ENCODE data around the gene CCNQ.
"Not testable (repeated sequence)": the region's sequence is repeated elsewhere in the genome, so short reads cannot be mapped to it uniquely, and the experiment has no call there.

Gene CCNQ

DNA sequence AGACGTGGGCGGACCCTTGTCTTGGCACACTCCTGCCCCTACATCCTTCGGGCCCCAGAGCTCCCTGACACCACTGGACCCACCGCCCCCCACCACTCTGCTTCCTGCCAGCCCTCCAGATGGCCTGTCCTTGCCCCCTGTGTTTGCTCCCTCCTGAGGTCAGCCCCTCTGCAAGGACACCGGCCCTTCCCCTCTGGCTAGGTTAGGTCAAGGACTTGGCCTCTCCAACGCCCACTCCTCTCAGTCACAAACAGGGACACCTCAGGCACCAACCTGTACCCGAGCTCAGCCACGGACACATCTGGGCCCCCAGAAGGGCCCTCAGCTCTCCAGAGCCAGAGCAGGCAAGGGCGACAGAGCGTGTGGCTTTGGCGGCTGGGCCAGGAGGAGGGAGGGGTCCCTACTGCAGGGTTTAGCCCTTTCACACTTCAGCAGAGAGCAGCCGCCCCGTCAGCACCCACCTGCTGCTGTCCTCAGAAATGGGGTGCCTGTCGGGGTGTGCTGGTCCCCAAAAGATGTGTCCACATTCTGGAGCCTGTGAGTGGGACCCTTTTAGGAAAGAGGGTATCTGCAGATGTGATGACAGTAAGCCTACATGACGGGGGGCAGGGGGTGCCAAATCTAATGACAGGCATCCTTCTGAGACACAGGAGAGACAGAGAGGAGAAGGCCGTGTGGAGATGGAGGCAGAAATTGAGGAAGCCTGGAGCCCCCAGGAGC, 24.5 kb upstream of the CCNQ start:
- no peak for DNase-seq (ENCODE audit: low read depth)

DNA sequence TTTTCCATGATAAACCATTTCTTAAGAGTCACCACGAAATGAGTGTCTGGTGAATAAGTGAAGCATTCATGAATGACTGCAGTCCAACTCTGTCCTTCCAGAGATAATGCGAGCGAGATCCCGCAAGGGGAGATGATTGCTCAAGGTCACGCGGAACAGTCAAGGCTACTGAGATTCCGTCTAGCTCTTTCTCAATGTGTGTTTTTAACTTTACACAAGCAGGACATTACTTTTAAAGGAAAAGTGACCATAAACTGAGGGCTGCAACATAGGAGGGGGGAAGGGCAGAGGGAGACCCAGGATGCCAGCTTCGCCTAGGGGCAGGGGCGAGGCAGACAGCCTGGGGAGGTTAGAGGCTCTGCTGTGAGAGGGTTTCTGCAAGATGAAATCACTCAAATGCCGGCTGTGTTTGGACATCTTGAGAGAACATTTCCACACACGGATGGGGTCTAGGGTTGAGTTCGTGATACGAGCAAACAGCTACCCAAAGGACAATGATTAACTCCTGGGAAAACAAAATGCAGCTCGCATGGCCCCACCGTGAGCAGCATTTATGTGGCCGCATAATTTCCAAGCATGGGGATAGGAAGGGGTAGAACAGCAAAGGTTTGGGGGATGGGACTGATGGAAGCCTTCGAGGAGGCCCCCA, 23.8 kb upstream of the CCNQ start:
- no peak for DNase-seq (ENCODE audit: low read depth)

DNA sequence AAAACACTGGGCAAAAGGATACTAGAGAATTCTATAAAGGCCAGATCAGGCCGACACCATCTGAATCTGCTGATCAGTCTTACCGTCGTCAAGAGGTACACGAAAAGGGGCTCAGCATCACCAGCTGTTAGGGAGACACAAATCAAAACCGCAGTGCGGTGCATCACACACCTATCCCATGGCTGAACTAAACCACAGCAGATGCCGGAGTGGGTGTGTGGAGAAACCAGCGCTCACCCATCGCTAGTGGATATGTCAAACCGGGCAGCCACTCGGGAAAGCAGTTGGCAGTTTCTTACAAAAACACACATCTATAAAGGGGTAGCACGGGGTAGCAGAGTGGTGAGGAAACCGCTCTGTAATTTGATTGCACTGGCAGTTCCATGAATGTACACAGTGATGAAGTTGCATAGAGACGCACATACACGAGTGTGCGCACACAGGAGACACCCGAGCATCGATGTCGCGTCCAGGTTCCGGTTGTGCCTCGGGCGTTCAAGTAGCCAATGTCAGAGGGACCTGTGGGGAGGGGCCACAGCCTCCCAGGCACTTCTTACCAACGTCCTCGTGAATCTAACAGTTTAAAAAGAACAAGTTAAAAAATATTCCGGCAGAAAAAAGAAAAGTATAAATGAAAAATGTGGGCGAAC, 23.1 kb upstream of the CCNQ start:
- no peak for DNase-seq (ENCODE audit: low read depth)

DNA sequence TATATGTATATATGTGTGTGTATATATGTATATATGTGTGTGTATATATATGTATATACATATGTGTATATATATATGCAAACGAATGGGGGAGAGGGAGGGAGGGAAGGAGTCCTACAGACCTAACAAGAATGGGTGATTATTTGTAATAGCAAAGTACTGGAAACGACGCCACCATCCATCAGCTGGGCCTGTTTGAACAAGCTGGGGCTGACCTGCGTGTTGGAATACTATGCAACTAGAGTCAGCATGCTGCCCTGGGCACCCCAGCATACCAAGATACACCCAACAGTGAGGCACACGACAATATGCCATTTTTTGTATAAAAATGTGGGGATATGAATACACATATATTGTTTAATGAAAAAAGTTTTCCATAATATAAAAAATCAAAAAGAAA, 21.6 kb upstream of the CCNQ start:
- DNase-seq (ENCODE audit: low read depth), result no peak

DNA sequence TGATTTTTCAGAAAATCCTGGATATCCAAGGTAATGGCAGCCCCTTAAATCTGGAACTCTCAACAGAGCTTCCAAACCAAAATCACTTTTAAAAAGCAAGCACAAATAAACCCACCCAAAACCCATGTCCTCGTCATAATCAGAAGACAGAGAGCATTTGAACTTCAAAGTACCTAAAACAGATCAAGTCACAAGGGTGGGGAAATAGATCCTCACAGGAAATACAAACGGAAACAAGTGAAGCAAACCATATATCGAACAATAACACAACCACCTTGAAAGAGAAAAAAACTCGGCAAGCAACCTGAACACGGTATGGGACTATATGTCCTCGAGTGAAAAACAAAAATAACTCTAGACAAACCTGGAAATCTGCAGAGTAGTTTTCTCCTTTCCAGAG, 15.9 kb upstream of the CCNQ start:
- DNase-seq (ENCODE audit: low read depth), result no peak

DNA sequence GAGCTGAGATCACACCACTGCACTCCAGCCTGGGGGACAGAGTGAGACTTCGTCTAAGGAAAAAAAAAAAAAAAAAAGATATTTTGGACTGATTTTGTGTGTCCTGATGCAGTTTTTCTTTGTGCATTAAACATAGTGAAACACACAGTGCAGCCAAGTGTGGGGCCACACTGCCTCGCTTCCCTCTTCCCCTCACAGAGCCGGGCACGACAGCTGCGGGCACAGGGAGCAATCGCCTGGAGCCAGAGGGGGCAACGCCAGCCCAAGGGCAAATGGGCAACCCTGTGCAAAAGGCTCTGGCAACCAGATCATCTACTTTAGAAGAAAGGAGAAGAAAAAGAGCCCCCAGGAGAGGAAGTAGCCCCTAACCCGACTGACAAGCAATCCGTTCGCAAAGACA, 13.5 kb upstream of the CCNQ start:
- DNase-seq (ENCODE audit: low read depth), result no peak

DNA sequence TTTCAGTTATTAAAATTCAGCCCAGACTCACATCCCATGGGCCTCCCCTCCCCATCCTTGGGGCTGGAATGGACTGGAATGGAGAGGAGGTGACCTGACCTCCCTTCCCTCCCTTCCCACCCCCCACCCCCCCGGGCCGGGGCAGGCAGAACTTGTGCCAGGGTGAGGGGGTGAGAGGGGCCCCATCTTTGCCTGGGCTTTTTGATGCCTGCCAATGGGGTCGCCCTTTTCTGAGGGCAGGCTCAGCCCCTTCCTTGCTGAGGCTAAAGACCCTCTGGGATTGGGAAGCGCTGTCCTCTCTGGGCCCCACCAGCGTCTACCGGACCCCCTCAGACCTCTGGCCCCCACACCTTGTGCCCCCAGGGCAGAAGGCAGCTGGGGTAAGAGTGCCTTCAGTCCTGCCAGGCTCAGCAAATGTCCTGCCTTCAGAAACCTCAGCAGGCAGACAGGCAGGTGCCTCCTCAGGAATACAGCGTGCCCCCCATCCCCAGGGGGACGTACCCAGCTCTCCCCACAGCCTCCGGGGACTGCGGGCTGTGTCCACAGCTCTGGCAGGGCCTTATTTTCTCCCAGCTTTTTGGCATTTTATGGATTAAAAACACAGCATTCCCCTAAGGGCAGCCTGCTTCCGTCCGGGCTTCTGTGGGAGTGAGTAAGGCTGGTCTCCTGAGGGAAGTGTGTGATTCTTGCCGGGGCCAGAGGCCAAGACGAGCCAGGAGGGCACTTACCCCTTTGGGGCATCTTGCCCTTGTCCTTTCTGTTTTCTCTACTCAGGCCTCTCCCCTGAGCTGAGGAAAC, 12.6 kb upstream of the CCNQ start:
- DNase-seq (ENCODE audit: low read depth), result no peak

DNA sequence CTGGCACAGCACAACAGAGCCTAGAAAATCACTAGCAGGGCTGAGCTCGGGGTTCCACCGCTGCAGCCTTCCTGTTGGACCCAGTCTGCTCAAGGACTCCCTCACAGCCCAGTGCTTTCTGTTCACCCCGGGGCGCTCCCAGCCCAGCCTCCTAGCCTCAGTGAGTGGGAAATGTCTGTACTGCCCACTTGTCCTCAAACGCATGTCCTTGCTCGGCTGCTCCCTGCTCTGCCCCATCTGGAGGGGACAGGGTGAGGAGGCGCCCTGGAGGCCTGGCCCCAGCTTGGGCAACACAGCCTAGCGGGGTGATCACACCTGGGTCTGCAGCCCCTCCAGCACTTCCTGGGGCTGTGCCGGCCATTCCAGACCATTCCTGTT, 11.9 kb upstream of the CCNQ start:
- no peak for DNase-seq (ENCODE audit: low read depth)

DNA sequence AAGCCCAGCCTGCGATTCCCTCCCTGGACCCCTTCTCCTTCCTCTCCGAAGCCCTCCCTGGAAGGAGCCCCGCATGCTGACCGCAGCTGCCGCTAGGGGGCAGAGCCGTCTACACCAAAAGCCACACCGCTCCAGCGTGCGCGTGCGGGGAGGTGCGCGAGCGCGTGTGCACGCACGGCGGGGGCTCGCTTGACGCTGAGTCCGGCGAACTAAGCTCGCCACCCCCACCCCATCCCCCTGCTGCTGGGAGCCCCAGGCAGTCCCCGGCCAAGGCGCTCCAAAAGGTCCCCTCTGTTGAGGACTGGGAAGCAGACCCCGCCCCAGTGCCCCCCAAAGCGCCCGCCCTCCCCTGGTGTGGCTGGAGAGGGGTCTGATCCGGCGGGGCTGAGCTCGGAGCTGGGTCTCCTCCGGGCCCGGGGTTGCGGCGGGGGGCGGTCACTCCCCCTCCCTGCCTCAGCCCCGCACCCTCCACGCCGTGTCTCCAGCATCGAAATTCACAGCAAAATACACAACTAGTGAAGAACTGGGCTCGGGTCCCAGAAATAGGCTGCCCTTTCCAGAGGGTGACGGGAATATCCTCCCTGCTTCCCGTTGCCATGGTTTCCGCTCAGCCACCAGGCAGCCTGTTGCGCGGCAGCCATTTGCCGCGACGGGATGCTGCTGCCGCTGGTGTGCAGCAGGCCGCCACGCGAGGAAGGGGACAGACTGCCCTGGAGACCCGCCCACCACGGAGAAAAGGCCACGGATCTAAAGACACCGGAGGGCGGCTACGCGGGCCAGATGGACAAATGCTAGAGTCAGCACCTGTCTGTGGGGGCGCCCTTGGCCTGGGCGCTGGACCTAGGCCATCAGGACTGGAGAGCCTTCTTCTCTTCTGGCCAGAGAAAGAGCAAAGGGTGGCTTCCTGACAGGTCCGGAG, 11.2 kb upstream of the CCNQ start:
- peak; percentile 52 for DNase-seq (ENCODE audit: low read depth)

DNA sequence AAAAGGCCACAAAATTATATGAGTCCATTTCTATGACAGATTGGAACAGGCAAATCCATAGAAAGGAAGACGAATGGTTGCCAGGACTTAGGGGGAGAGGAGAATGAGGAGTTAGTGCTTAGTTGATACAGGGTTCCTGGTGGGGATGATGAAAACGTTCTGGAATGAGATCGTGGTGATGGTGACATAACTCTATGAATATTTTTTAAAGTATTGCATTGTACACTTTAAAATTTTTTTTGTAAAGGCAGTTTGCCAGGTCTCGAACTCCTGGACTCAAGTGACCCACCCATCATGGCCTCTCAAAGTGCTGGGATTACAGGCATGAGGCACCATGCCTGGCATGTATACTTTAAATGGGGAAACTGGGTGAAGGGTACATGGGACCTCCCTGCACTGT, 9.9 kb upstream of the CCNQ start:
- DNase-seq (ENCODE audit: low read depth), result peak; percentile 1

DNA sequence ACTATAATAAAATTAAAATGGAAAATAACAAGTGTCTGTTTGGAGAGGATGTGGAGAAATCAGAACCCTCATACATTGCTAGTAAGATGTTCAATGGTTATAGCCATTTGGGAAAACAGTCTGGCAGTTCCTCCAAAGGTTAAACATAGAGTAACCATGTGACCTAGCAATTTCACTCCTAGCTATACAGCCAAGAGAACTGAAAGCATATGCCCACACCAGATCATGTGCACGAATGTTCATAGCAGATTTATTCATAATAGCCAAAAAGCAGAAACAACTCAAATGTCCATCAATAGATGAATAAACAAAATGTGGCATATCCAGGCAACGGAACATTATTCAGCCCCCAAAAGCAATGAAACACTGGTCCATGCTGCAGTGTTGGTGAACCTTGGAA, 9.4 kb upstream of the CCNQ start:
- no peak for DNase-seq (ENCODE audit: low read depth)

DNA sequence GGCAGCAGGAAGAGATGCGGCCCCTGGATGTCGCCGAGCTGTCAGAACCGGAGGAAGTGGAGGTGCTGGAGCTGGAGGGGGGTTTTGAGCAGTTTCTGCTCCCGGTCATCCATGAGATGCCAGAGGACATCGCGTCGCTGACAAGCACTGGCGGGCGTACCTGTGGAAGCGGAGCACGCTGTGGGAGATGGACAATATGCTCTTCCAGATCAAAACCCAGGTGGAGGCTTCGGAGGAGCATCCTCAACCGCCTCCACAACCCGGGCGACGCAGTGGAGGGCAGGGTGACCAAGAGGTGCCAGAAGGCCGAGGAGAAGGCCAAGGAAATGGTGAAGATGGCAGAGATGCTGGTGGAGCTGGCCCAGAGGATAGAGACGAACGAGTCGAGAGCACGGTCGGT, 7.6 kb upstream of the CCNQ start:
- DNase-seq (ENCODE audit: low read depth), result no peak

DNA sequence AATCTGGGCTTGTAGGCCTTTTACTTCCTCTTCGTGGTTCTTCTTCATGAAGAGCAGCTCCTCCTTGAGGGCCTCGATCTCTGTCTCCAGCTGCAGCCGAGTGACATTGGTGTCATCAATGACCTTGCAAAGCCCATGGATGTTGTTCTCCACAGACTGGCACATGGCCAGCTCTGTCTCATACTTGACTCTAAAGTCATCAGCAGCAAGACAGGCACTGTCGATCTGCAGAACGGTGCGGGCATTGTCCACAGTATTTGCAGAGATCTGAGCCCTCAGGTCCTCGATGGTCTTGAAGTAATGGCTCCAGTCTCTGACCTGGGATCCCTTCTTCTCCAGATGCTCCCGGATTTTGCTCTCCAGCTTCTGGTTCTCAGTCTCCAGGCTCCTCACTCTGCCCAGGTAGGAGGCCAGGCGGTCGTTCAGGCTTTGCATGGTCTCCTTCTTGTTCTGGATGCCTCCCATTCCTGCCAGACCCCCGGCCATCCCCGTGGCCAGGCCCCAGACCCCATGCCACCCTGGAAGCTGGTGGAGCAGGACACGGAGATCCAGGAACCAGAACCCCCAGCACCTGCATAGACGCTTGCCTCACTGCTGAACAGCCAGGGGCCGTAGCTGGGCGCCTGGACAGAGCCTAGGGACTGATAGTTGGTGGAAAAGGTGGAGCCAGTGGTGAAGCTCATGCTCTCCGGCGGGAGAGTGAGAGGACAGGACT, 5.9 kb upstream of the CCNQ start:
- not testable (repeated sequence) for DNase-seq (ENCODE audit: low read depth)

DNA sequence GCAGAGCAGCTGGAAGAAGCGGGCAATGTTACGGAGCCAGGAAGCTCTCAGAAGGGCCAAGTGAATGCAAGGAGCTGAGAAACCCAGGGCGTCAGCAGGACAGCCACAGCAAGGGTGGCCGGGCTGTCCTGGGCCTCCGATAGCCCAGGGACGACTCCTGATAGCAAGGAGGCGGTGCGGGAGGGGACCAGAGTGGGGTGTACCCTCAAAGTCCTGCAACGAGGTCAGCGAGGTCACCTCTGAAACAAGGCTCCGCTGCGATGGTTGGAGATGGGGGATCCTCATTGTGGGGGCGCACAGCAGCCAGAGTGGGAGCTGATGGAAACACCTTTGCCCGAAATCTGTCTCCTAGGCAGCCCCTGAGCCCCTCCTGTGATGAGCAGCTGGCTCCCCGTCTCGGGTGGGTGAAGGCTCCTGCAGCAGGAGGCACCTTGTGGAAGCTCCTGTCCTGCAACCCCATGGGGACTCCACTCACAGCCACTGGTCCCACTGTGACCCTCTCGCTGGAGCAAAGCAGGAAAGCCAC, 4.3 kb upstream of the CCNQ start:
- DNase-seq (ENCODE audit: low read depth), result no peak

DNA sequence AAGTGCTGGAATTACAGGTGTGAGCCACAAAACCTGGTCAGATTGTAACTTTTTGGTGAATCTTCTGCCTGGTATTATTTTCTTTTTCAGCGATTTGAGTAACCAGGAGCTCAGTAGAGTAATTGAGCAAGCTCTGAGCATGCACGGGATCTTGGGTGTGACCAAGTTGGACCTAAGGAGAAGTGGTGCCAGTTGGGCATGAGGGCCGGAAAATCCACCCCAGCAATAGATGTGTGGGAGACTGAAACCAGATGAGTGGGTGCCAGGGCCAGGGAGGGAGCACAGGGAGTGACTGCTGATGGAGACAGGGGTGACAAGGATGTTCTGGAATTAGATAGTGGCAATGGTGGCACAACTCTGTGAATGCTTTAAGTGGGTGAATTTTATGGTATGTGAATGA, 3.7 kb upstream of the CCNQ start:
- DNase-seq (ENCODE audit: low read depth), result no peak

DNA sequence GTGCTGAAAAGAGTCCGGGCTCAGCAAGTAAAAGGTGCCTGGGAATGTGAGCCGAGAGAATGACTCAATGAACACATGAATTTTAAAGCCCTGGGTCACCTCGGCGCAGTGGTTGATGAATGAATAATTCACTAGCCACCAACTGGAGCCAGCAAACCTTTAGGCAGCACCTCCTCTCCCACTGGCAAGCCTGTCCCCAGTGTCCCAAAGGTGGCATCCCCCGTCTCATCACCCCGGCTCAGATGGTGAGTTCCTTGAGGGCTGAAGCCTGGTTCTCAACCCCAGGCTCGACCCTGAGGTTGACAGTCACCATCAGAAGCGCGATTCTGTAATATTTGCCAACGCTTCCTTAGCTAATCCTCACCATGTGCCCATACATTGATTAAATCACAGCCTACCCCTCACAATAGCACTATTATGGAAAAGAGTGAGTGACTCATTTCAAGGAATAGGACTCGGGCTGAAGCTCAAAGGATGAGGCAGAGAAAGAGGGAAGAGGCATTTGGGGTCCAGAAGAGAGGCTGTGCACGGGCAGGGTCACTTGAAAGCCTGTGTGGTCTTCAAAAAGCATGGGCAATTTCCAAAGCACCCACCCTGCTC, 2.7 kb upstream of the CCNQ start:
- DNase-seq (ENCODE audit: low read depth), result no peak

DNA sequence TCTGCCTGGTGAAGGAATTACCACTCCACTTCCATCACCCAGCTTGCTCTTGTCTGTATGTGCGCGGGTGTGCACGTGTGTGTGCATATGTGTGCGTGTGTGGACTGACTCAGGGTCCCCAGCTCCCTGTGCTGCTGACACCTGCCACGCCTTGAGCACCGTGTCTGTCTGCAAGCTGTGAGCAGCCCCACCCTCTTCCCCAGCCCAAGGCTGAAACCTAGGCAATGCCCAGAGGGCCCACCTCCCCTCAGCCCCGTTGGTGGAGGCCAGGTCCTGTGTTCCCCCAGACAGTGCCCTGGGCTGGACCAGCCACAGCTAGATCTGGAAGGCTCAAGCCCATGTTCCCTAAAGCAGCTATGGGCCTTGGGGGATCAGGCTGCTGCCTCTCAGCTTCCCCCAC, 2.0 kb upstream of the CCNQ start:
- DNase-seq (ENCODE audit: low read depth), result no peak

DNA sequence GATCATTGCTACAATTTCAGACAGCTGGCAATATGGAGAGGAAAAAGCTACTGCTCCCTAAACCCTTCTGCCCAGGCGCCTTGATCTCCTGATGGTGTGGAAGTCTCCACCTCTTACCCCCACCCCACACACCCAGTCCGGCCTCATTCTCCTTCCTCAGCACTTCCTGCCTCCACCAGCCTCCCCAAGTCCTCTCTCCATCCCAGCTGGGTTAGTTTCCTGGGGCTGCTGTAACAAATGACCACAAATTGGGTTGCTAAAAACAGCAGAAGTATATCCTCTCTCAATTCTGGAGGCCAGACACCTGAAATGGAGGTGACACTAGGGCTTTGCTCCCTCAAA, 1.1 kb upstream of the CCNQ start:
- no peak for DNase-seq (ENCODE audit: low read depth)

DNA sequence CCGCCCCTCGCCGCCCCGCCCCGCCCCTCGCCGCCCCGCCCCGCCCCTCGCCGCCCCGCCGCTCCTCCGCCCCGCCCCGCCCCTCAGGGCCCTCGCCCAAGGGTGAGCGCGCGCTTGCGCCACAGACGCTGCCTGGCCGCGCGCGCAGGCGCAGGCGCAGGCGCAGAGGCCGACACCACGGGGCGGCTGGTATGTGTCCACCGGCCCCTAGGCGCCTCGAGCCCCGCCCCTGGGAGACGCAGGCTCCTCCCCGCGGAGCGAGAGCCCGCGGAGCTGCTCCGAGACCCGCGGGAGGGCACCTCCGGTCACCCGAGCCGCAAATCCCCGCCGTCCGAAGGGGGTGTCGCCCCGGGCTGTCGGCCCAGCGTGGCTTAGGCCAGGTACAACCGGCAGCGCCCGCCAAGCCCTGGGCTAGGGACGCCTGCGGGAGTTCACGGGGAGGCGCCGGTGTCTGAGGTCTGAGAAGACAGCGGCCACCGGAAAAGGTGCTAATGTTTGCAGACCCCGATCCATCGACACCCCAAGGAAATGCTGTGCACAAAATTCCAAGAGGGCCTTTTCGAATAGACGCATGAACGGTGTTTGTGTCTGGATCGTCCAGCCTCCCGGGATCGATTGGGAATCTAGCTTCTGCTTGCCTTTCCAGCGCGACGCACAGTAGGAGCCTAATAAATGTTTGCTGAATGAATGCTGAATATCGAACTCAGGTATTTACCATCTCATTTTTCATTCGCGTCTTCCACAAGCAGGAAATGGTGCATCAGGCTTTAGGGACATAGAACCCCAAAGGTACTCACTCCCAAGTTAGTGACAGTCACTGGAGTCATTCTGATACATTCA, 473 bp upstream of the CCNQ start:
- DNase-seq (ENCODE audit: low read depth), result peak; percentile 82

Data from fibroblast of gingiva (primary cell).